DOHH2 (cell line): ENCODE results near the gene FOLR3.
"Not testable (repeated sequence)": the region's sequence is repeated elsewhere in the genome, so short reads cannot be mapped to it uniquely, and the experiment has no call there.

Experiments used
- H3F3A ChIP-seq: fragments of 200-600 bp; sonication (generic), shearing (Covaris generic); 2 replicates; pipeline ENCODE4 v1.6.0; 2016; ENCODE audit warnings: antibody characterized with exemption, mild to moderate bottlenecking; ENCODE audit not compliant: control insufficient read depth, insufficient read depth
- H3K27ac ChIP-seq: fragments of 200-600 bp; sonication (generic); 2 replicates; pipeline ENCODE4 v1.5.1; 2014; ENCODE audit warnings: low read depth, mild to moderate bottlenecking, low read length, moderate library complexity
- H3K27me3 ChIP-seq: fragments of 200-600 bp; sonication (generic); 2 replicates; pipeline ENCODE4 v1.6.1; 2014; ENCODE audit warnings: mild to moderate bottlenecking, low read length, mixed read lengths; ENCODE audit not compliant: control insufficient read depth
- H3K36me3 ChIP-seq: fragments of 200-600 bp; sonication (generic); 2 replicates; pipeline ENCODE4 v1.6.1; 2014; ENCODE audit warnings: mild to moderate bottlenecking, low read length, moderate library complexity, mixed read lengths; ENCODE audit not compliant: control insufficient read depth
- H3K4me1 ChIP-seq: fragments of 200-600 bp; sonication (generic); 2 replicates; pipeline ENCODE4 v1.6.1; 2014; ENCODE audit warnings: mild to moderate bottlenecking, low read length, mixed read lengths; ENCODE audit not compliant: control insufficient read depth
- H3K4me2 ChIP-seq: fragments of 200-600 bp; sonication (generic); 2 replicates; pipeline ENCODE4 v1.6.0; 2014; ENCODE audit warnings: mild to moderate bottlenecking, low read length, moderate library complexity
- H3K4me3 ChIP-seq: fragments of 200-600 bp; sonication (generic); 2 replicates; pipeline ENCODE4 v1.5.1; 2014; ENCODE audit warnings: mild to moderate bottlenecking, low read length, mixed read lengths
- H3K79me2 ChIP-seq: fragments of 200-600 bp; sonication (generic); 2 replicates; pipeline ENCODE4 v1.6.1; 2014; ENCODE audit warnings: mild to moderate bottlenecking, low read length, mixed read lengths; ENCODE audit not compliant: control insufficient read depth
- H3K9me2 ChIP-seq: fragments of 200-600 bp; sonication (generic); replicated peaks from 2 replicates; pipeline ENCODE4 v1.6.1; 2014; ENCODE audit warnings: mild to moderate bottlenecking, low read length, mixed read lengths; ENCODE audit not compliant: control insufficient read depth
- H3K9me3 ChIP-seq: fragments of 200-600 bp; sonication (generic); 2 replicates; pipeline ENCODE4 v1.6.1; 2014; ENCODE audit warnings: antibody characterized with exemption, low read length, mixed read lengths; ENCODE audit not compliant: control insufficient read depth, insufficient read depth
- H4K20me1 ChIP-seq: fragments of 200-600 bp; sonication (generic); 2 replicates; pipeline ENCODE4 v1.6.0; 2014; ENCODE audit warnings: low read depth, mild to moderate bottlenecking, antibody characterized with exemption, low read length, moderate library complexity; ENCODE audit not compliant: control insufficient read depth, insufficient read depth
- CTCF ChIP-seq: fragments of 200-600 bp; sonication (generic); IDR thresholded peaks from one replicate; pipeline ENCODE4 v1.5.1; 2014; ENCODE audit warnings: antibody characterized with exemption, mild to moderate bottlenecking, low read depth, low read length; ENCODE audit not compliant: poor library complexity, severe bottlenecking
- EZH2phosphoT487 ChIP-seq: fragments of 200-600 bp; sonication (generic); IDR thresholded peaks from 2 replicates; pipeline ENCODE4 v1.6.1; 2017; ENCODE audit warnings: borderline replicate concordance, mild to moderate bottlenecking, antibody characterized with exemption, low read length, moderate library complexity, mixed read lengths

The FOLR3 gene

GRCh38 chr11:72146625-72147024 is 11.1 kb downstream of the FOLR3 start:
- H3K9me2 ChIP-seq, result no peaks in the 10 kb centered on the region
- H3K4me1 ChIP-seq, result 0 out of 2 replicates have a peak, but pooled peaks cover 3% of the 10 kb centered on the region
- no peaks in the 10 kb centered on the region for H3K9me3 ChIP-seq
- no peak overlapping the region for H3K4me3 ChIP-seq
- no peak for TF ChIP-seq CTCF
- no peak for TF ChIP-seq EZH2phosphoT487
- H3K27ac ChIP-seq, result no peak overlapping the region
- H3F3A ChIP-seq, result no peaks in the 10 kb centered on the region
- H3K4me2 ChIP-seq, result no peak overlapping the region
- H3K36me3 ChIP-seq, result no peaks in the 10 kb centered on the region
- peaks cover 9% of the 10 kb centered on the region for H3K27me3 ChIP-seq
- no peaks in the 10 kb centered on the region for H3K79me2 ChIP-seq
- no peaks in the 10 kb centered on the region for H4K20me1 ChIP-seq

GRCh38 chr11:72150882-72151281 is 15.4 kb downstream of the FOLR3 start:
- H4K20me1 ChIP-seq, result no peaks in the 10 kb centered on the region
- no peak overlapping the region for H3K4me2 ChIP-seq
- H3K4me3 ChIP-seq, result no peak overlapping the region
- H3K79me2 ChIP-seq, result no peaks in the 10 kb centered on the region
- no peaks in the 10 kb centered on the region for H3F3A ChIP-seq
- no peaks in the 10 kb centered on the region for H3K4me1 ChIP-seq
- no peaks in the 10 kb centered on the region for H3K9me2 ChIP-seq
- 0 out of 2 replicates have a peak, but pooled peaks cover 3% of the 10 kb centered on the region for H3K27me3 ChIP-seq
- no peaks in the 10 kb centered on the region for H3K36me3 ChIP-seq
- no peaks in the 10 kb centered on the region for H3K9me3 ChIP-seq
- H3K27ac ChIP-seq, result no peak overlapping the region
- TF ChIP-seq EZH2phosphoT487 (no peak), CTCF (no peak)

GRCh38 chr11:72153874-72154273 is 18.3 kb downstream of the FOLR3 start:
- not testable (repeated sequence) for H3K4me1 ChIP-seq, H3K36me3 ChIP-seq, H3K27ac ChIP-seq, H3K4me2 ChIP-seq, H3K4me3 ChIP-seq, H3K79me2 ChIP-seq, H3K27me3 ChIP-seq, H4K20me1 ChIP-seq, H3K9me2 ChIP-seq, H3F3A ChIP-seq, H3K9me3 ChIP-seq

- Histone ChIP-seq H3F3A (no peaks in the 10 kb centered on the region), H3K27ac (no peak overlapping the region), H4K20me1 (no peaks in the 10 kb centered on the region), H3K4me2 (no peak overlapping the region), H3K36me3 (no peaks in the 10 kb centered on the region), H3K27me3 (no peaks in the 10 kb centered on the region), H3K4me3 (no peak overlapping the region), H3K79me2 (no peaks in the 10 kb centered on the region), H3K9me2 (no peaks in the 10 kb centered on the region), H3K9me3 (no peaks in the 10 kb centered on the region), H3K4me1 (no peaks in the 10 kb centered on the region)
- TF ChIP-seq CTCF (no peak), EZH2phosphoT487 (no peak)
Observed at GRCh38 chr11:72154816-72155215, 19.3 kb downstream of the FOLR3 start.
